HepG2 (cell line): ENCODE data around the gene CSTF3. TPM values are rescaled to one million over a fixed set of nuclear protein-coding genes. Genes with fewer than 3 reads are reported as not detected.

Experiments used
- ARID5B ChIP-seq: IDR thresholded peaks from 2 replicates; pipeline ENCODE4 v1.4.0; 2020; ENCODE audit warnings: mild to moderate bottlenecking, missing genetic modification reagents
- ATF7-NPFF ChIP-seq: sonication (generic); formaldehyde crosslinking; IDR thresholded peaks from 2 replicates; pipeline ENCODE4 v1.8.1; 2023; ENCODE audit warnings: mild to moderate bottlenecking, low read depth, missing genetic modification reagents, moderate library complexity
- CCDC6 ChIP-seq: sonication (generic); formaldehyde crosslinking; IDR thresholded peaks from 2 replicates; pipeline ENCODE4 v1.8.1; 2022; ENCODE audit warnings: mild to moderate bottlenecking, missing genetic modification reagents, moderate library complexity
- EP300 ChIP-seq, 3 experiments: sonication (generic) in 1 of 3; formaldehyde crosslinking in 1 of 3; IDR thresholded peaks; 2 replicates each; pipeline versions ENCODE4 v1.5.1 to v1.6.1; 2011 to 2020; ENCODE audit warnings: low read depth in 2 of 3, low read length in 2 of 3, borderline replicate concordance in 1 of 3, improper control_type of control experiment in 1 of 3, mild to moderate bottlenecking in 1 of 3, missing genetic modification reagents in 1 of 3, moderate library complexity in 1 of 3
- NONO ChIP-seq, 2 experiments: fragments of 450-650 bp in 1 of 2; sonication (generic) in 1 of 2; formaldehyde crosslinking in 1 of 2; IDR thresholded peaks in 1 of 2; conservative IDR thresholded peaks in 1 of 2; 2 replicates each; pipeline versions ENCODE4 v1.6.1 to v1.8.0; 2017 to 2022; ENCODE audit warnings: mild to moderate bottlenecking in 1 of 2, missing genetic modification reagents in 1 of 2, moderate library complexity in 1 of 2
- SIN3B ChIP-seq: fragments of 150-350 bp; IDR thresholded peaks from 2 replicates; pipeline ENCODE4 v1.6.1; 2014; ENCODE audit warnings: low read length
- TFE3 ChIP-seq: IDR thresholded peaks from 2 replicates; pipeline ENCODE4 v1.6.1; 2016
- TMF1 ChIP-seq: sonication (generic); formaldehyde crosslinking; IDR thresholded peaks from 2 replicates; pipeline ENCODE4 v1.8.1; 2022; ENCODE audit warnings: low read depth, missing genetic modification reagents
- ZBTB40 ChIP-seq, 2 experiments: fragments of 450-650 bp in 1 of 2; sonication (generic) in 1 of 2; formaldehyde crosslinking in 1 of 2; IDR thresholded peaks; 2 replicates each; pipeline versions ENCODE4 v1.6.1 to v1.8.0; 2016 to 2022; ENCODE audit warnings: antibody characterized with exemption in 1 of 2, mild to moderate bottlenecking in 1 of 2, missing genetic modification reagents in 1 of 2
- ZNF333 ChIP-seq: sonication (generic); formaldehyde crosslinking; IDR thresholded peaks from 2 replicates; pipeline ENCODE4 v1.4.0; 2020; ENCODE audit warnings: mild to moderate bottlenecking, missing genetic modification reagents, borderline replicate concordance
- ZNF564 ChIP-seq: sonication (generic); formaldehyde crosslinking; IDR thresholded peaks from 2 replicates; pipeline ENCODE4 v1.8.1; 2023; ENCODE audit warnings: mild to moderate bottlenecking, missing genetic modification reagents
- ZNF788 ChIP-seq: sonication (generic); formaldehyde crosslinking; IDR thresholded peaks from 2 replicates; pipeline ENCODE4 v1.5.0; 2020; ENCODE audit warnings: mild to moderate bottlenecking, missing genetic modification reagents, borderline replicate concordance
- ZNF879 ChIP-seq: sonication (generic); formaldehyde crosslinking; IDR thresholded peaks from 2 replicates; pipeline ENCODE4 v1.8.1; 2023; ENCODE audit warnings: missing genetic modification reagents
- polyA plus RNA-seq, 8 experiments: library from polyadenylated mRNA; depleted of rRNA in 3 of 8; stranded (reverse) in 7 of 8; unstranded in 1 of 8; fragments of >200 nt; fragmentation: Illumina TruSeq in 4 of 8; extraction: Trizol in 4 of 8; gene quantifications; 2 replicates each; pipeline versions ENCODE4 v1.2.1 to v1.2.3, GENCODE V29; 2011 to 2016; ENCODE audit warnings: low read depth in 4 of 8, missing spikeins in 1 of 8, mixed read lengths in 1 of 8; ENCODE audit not compliant: insufficient read depth in 1 of 8
- total RNA-seq, 5 experiments: library from RNA; depleted of rRNA; stranded (reverse); fragments of >200 nt; fragmentation: Illumina TruSeq; extraction: Trizol; gene quantifications; 2 replicates each; pipeline ENCODE4 v1.2.3, GENCODE V29; 2016; ENCODE audit warnings: low read depth in 1 of 5

The CSTF3 gene
- total and polyA plus RNA-seq, 2 of the 13 experiments (the other 11 are each of a cell fraction or from before 2014, with no cell fraction given): 21.5 to 43.6 TPM

DNA sequence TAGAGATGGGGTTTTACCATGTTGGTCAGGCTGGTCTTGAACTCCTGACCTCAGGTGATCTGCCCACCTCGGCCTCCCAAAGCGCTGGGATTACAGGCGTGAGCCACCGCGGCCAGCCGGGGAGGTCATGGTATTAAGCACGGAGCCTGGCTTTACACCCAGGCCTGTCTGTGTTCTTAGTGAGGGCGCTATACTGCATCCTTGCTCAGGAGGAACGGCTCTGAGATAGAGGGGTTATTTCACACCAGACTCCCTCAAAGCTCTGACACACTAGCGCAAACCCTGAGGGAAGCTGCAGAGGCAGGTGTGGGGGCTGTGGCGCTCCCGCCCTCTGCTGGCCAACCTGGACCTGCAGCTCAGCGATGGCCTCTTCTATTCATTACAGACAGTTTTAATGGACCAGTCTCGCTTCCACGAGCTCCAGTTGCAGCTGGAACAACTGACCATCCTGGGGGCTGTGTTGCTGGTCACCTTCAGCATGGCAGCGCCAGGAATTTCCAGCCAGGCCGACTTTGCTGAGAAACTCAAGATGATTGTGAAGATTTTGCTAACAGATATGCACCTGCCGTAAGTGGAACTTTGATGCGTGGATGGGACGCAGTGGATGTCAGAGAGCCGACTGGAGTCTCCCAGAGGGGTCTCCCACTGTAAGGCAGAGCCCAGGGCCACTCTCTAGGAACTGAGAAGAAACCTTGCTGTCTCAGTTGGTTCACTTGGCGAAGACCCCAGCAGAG, 95.7 kb downstream of the CSTF3 start (continued):
- TF ChIP-seq ZBTB40 (IDR thresholded peaks at IDR 0.05) (no peak), ZBTB40 (CRISPR knock-in tag; IDR thresholded peaks at IDR 0.05) (no peak), ZNF333 (CRISPR knock-in tag) (no peak), EP300 (IDR thresholded peaks at IDR 0.05; ENCODE audit: low read depth in 2 of 2, low read length in 2 of 2) (no peak), EP300 (CRISPR knock-in tag; IDR thresholded peaks at IDR 0.05; ENCODE audit: borderline replicate concordance) (no peak), ZNF879 (CRISPR knock-in tag) (no peak), TFE3 (CRISPR knock-in tag) (no peak), ATF7-NPFF (no peak), ARID5B (CRISPR knock-in tag) (no peak), NONO (IDR thresholded peaks at IDR 0.05) (no peak), NONO (CRISPR knock-in tag; conservative IDR thresholded peaks at IDR 0.05) (no peak), TMF1 (CRISPR knock-in tag) (no peak), ZNF564 (CRISPR knock-in tag) (no peak), ZNF788 (CRISPR knock-in tag) (no peak), SIN3B (no peak), CCDC6 (no peak)
